AG20443 (cell line): ENCODE data around the gene ELAPOR1.
A peak's percentile ranks its signal among the peaks of the same experiment; 100 is the strongest.
"Not testable (repeated sequence)": the region's sequence is repeated elsewhere in the genome, so short reads cannot be mapped to it uniquely, and the experiment has no call there.

Experiments
- DNase-seq: peaks from one replicate; pipeline ENCODE4 v3.0.0; 2012; ENCODE audit warnings: low spot score, mixed read lengths

ELAPOR1 gene

GRCh38 chr1:109138358-109138757 is 24.4 kb downstream of the ELAPOR1 start:
- DNase-seq, result no peak

- no peak for DNase-seq
These were observed 26.5 kb downstream of the ELAPOR1 start for GRCh38 chr1:109140392-109140791.

GRCh38 chr1:109142260-109142659 is 28.3 kb downstream of the ELAPOR1 start:
- no peak for DNase-seq

GRCh38 chr1:109142725-109143124 is 28.8 kb downstream of the ELAPOR1 start:
- DNase-seq, result not testable (repeated sequence)

- DNase-seq, result no peak
These were observed 35.2 kb downstream of the ELAPOR1 start for GRCh38 chr1:109148987-109149561.

GRCh38 chr1:109149874-109150601 is 36.1 kb downstream of the ELAPOR1 start:
- DNase-seq, result no peak

- DNase-seq, result peak; percentile 53
These were observed 37.5 kb downstream of the ELAPOR1 start for GRCh38 chr1:109151146-109151990.

GRCh38 chr1:109152196-109152595 is 38.3 kb downstream of the ELAPOR1 start:
- no peak for DNase-seq

GRCh38 chr1:109156916-109157385 is 43.0 kb downstream of the ELAPOR1 start:
- DNase-seq, result no peak

GRCh38 chr1:109158433-109158832 is 44.5 kb downstream of the ELAPOR1 start:
- DNase-seq, result no peak

- DNase-seq, result no peak
These were observed 45.4 kb downstream of the ELAPOR1 start for GRCh38 chr1:109159326-109159725.

- no peak for DNase-seq
These were observed 46.3 kb downstream of the ELAPOR1 start for GRCh38 chr1:109160071-109160840.

GRCh38 chr1:109161858-109162606 is 48.1 kb downstream of the ELAPOR1 start:
- DNase-seq, result peak; percentile 89

GRCh38 chr1:109162626-109163025 is 48.7 kb downstream of the ELAPOR1 start:
- DNase-seq, result no peak

GRCh38 chr1:109163551-109163950 is 49.6 kb downstream of the ELAPOR1 start:
- DNase-seq, result no peak
